GM12872 (cell line): ENCODE results near the gene PDK2.

ENCODE experiments used
- CTCF ChIP-seq: IDR thresholded peaks from 3 replicates; pipeline ENCODE4 v1.5.1; 2011; ENCODE audit warnings: low read depth, mild to moderate bottlenecking, low read length, moderate library complexity; ENCODE audit not compliant: insufficient read depth

PDK2 gene

GRCh38 chr17:50093246-50093645 is 1.9 kb upstream of the PDK2 start:
- TF ChIP-seq CTCF = no peak

- TF ChIP-seq CTCF = no peak
Measured at GRCh38 chr17:50093807-50094206, 1.3 kb upstream of the PDK2 start.

GRCh38 chr17:50094243-50094752 is 853 bp upstream of the PDK2 start:
- peak; percentile 79 for TF ChIP-seq CTCF

- no peak for TF ChIP-seq CTCF
Measured at GRCh38 chr17:50095626-50096037, 481 bp downstream of the PDK2 start.

- no peak for TF ChIP-seq CTCF
Measured at GRCh38 chr17:50096092-50096491, 941 bp downstream of the PDK2 start.

- no peak for TF ChIP-seq CTCF
Measured at GRCh38 chr17:50096758-50097157, 1.6 kb downstream of the PDK2 start.

- no peak for TF ChIP-seq CTCF
Measured at GRCh38 chr17:50097455-50097854, 2.3 kb downstream of the PDK2 start.

GRCh38 chr17:50097926-50098325 is 2.8 kb downstream of the PDK2 start:
- no peak for TF ChIP-seq CTCF
